ENCODE data around the gene NEU4. TPM values are rescaled to one million over a fixed set of nuclear protein-coding genes. Genes with fewer than 3 reads are reported as not detected.

Gene NEU4
- total RNA-seq, 1 donor from 2014 or later, result not detected

- no peak overlapping the region for H3K4me3 Mint-ChIP-seq (ENCODE audit: unreplicated experiment)
- TF ChIP-seq CTCF (IDR thresholded peaks at IDR 0.05), result no peak
- H3K27ac Mint-ChIP-seq (ENCODE audit: unreplicated experiment), result no peak overlapping the region
- H3K9me3 Mint-ChIP-seq (ENCODE audit: unreplicated experiment), result no peaks in the 10 kb centered on the region
- peaks cover 23% of the 10 kb centered on the region for H3K27me3 Mint-ChIP-seq (ENCODE audit: unreplicated experiment)
- peaks cover 9% of the 10 kb centered on the region for H3K4me1 Mint-ChIP-seq (ENCODE audit: unreplicated experiment)
- H3K36me3 Mint-ChIP-seq (ENCODE audit: unreplicated experiment), result no peaks in the 10 kb centered on the region
- peak; percentile 83 for DNase-seq (ENCODE audit: extremely low spot score, unreplicated experiment)
Measured at GRCh38 chr2:241848761-241849615, 40.0 kb downstream of the NEU4 start.

- Mint-ChIP-seq H3K27me3 (ENCODE audit: unreplicated experiment) (peaks cover 22% of the 10 kb centered on the region), H3K4me1 (ENCODE audit: unreplicated experiment) (peaks cover 6% of the 10 kb centered on the region), H3K4me3 (ENCODE audit: unreplicated experiment) (no peak overlapping the region), H3K9me3 (ENCODE audit: unreplicated experiment) (no peaks in the 10 kb centered on the region), H3K36me3 (ENCODE audit: unreplicated experiment) (no peaks in the 10 kb centered on the region), H3K27ac (ENCODE audit: unreplicated experiment) (no peak overlapping the region)
- no peak for TF ChIP-seq CTCF (IDR thresholded peaks at IDR 0.05)
- no peak for DNase-seq (ENCODE audit: extremely low spot score, unreplicated experiment)
Measured at GRCh38 chr2:241849616-241850543, 40.9 kb downstream of the NEU4 start.

GRCh38 chr2:241850544-241851324, 41.7 kb downstream of the NEU4 start:
- Mint-ChIP-seq H3K27ac (ENCODE audit: unreplicated experiment) (no peak overlapping the region), H3K4me1 (ENCODE audit: unreplicated experiment) (no peaks in the 10 kb centered on the region), H3K4me3 (ENCODE audit: unreplicated experiment) (no peak overlapping the region), H3K36me3 (ENCODE audit: unreplicated experiment) (no peaks in the 10 kb centered on the region), H3K9me3 (ENCODE audit: unreplicated experiment) (no peaks in the 10 kb centered on the region), H3K27me3 (ENCODE audit: unreplicated experiment) (peaks cover 14% of the 10 kb centered on the region)
- DNase-seq (ENCODE audit: extremely low spot score, unreplicated experiment), result no peak
- no peak for TF ChIP-seq CTCF (IDR thresholded peaks at IDR 0.05)

- peaks cover 6% of the 10 kb centered on the region for H3K27me3 Mint-ChIP-seq (ENCODE audit: unreplicated experiment)
- no peak overlapping the region for H3K4me3 Mint-ChIP-seq (ENCODE audit: unreplicated experiment)
- H3K9me3 Mint-ChIP-seq (ENCODE audit: unreplicated experiment), result no peaks in the 10 kb centered on the region
- H3K27ac Mint-ChIP-seq (ENCODE audit: unreplicated experiment), result no peak overlapping the region
- TF ChIP-seq CTCF (IDR thresholded peaks at IDR 0.05), result no peak
- H3K36me3 Mint-ChIP-seq (ENCODE audit: unreplicated experiment), result no peaks in the 10 kb centered on the region
- H3K4me1 Mint-ChIP-seq (ENCODE audit: unreplicated experiment), result no peaks in the 10 kb centered on the region
- DNase-seq (ENCODE audit: extremely low spot score, unreplicated experiment), result no peak
Measured at GRCh38 chr2:241851325-241852115, 42.5 kb downstream of the NEU4 start.
